HG02642 (cell line): ENCODE data around the gene ATP8B4.

ENCODE experiments used
- ATAC-seq: cut with Tn5 transposase; IDR thresholded peaks from one replicate; pipeline ENCODE4 v1.9.1; 2021; ENCODE audit warnings: mild to moderate bottlenecking; ENCODE audit not compliant: unreplicated experiment, poor library complexity

Gene ATP8B4

DNA sequence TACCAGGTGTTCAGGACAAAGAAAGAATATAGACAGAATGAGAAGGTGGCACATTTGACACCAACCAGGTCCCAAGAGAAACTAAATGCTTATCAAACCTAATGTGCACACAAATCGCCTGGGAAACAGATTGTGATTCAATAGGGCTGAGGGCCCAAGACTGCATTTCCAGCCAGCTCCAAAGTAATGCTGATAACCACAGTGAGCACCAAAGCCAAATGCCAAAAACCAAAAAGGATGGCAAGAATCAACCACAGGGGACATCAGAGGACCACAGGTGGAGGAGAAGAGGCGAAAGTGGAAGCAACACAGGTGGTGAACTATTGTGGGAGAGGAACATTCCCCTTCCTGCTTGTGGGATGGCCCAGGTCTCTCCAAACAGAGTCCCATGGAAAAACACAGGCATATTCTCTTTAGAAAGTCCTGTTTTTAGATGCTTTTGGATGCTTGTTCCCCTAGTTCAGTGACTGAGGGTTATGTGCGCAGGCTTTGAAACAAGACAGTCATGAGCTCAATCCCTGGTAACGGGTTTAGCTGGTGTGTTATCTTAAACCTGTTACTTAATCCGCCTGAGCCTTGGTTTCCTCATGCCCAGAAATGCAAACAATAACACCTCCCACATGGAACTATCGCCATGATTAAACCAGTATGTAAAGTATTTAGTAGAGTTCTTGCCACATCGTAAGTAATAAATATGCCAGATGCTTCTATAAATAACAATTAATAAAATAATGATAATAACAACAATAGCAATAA lies 241.7 kb downstream of the ATP8B4 start:
- ATAC-seq = no peak

DNA sequence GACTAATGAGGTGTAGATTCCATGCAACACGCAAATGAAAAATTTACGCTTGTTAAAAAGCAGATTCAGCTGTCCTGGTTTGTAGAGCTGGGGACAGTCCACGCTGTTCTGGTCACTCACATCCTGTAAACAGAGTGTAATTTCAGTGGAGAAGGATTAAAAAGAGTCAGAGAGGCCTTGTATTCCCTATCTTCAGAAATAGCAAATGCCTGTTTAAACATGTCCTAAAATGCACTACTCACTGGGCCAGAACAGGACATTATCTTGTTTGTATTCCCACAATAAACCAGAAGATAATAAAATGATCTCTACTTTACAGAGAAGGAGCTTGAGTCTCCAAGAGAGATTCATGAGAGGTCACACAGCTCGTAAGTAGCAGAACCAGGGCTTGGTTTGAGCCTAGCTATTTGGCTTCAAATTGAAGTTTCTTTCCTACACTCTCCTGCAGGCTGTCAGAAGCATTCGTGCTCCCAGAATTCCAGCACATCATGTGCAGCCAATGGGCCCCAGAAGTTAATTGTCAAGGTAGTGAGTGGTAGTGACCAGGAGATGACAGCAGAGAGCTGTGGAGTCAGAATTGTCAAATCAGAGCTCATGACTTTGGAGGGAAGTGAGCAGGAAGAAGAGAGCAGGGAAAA lies 242.5 kb downstream of the ATP8B4 start:
- no peak for ATAC-seq

DNA sequence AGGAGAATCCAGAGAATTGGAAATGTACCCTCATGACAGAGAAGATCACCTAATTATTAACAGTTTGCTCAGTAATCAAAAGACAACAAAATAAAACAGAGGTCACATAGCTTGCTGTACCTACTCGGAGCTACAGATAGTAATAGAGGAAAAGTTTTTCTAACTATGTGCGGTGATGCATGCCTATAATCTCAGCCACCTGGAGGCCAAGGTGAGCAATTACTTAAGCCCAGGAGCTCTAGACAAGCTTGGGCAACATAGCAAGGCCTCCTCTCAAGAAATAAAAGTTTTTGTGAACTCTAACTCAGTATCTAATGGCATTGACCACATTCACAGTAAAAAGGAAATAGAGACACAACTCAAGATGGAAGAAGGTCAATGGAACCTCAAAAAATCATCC lies 243.6 kb downstream of the ATP8B4 start:
- ATAC-seq = peak; percentile 69

DNA sequence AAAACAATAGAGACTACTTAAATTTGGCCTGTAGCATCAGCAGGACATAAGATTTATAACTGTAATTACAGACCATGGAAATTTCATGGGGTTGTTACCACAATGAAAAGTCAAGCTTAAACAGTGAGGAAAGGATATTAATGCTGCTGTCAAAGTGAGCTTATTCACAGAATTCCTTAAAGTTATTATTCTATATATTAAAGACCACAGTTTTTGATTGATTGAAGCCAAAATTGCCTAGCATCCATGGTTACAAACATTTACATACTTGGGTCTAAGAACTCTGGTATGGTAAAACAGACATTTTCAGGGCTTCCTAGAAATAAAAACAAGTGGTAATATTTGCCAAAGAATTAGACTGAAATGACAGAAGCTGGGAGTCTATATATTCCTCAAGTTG lies 248.6 kb downstream of the ATP8B4 start:
- no peak for ATAC-seq

DNA sequence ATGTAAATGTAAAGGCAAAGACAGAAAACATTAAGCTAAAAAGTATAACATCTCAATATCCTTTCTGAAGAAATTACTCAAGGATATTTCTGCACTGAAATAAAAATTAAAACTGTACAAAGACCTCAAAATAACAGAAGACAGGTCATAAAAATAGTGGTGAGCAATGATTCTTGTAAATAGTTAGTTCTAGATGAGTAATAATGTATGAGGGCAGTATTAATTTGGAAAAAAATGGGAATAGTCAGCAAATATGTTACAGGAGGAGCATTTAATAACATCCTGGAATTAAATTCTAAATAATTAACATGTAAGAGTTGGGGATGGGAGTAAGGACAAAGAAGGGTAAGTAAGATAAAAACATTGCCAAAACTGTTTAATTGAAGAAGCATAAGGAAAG lies 250.7 kb downstream of the ATP8B4 start:
- ATAC-seq = no peak

DNA sequence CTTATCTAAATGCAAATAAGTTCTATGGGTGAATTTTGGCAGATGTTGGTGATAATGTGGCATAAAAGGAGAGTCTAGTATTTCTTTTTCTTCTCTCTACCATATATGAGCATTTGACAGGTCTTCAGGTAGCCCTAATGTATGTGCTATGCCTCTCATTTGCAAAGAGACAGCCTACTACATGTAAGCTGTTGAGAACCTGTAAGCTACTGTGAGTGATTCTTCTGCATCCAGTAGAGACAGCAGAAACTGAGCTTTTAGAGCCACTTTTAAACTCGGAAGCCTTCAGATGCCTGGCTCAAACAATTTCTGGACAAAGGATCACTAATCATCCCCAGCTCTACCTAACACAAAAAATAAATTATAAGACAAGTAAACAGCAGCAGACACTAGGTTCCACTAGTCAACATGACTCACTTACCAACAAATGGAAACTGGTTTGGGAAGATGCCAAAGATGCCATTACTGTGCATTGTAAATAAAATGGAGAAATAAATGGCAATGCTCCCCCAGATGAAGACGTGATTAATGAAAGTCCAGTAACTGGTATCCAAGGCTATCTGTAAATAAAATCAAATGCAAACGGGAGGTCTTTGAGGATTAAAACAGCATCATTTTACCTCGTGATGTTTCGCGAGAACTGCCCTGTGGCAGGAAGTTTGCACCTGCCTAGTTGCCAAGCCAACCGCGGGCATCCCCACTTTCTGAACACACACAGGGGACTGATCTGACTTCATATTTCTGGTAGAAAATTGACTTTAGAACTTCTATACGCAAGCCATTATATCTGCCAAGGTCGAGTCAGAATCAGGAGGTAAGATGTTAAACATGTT lies 252.9 kb downstream of the ATP8B4 start:
- no peak for ATAC-seq

DNA sequence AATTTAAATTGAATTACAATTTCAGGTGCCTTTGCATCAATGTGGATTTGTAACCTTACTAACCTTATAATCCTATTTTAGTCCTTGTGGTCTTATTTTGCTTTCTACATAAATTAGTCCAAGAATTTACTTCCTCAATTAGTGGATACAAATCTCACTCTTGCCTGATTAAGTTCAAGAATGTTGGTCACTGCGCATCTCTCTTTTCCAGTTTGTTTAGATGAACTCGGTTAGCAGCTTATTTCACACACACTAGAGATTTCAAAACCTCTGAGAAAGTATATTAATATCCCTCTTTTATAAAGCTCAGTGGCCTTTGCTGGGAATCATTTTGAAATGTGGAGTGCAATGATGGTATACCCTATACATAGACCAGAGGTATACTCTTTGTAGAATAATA lies 254.8 kb downstream of the ATP8B4 start:
- ATAC-seq = no peak

DNA sequence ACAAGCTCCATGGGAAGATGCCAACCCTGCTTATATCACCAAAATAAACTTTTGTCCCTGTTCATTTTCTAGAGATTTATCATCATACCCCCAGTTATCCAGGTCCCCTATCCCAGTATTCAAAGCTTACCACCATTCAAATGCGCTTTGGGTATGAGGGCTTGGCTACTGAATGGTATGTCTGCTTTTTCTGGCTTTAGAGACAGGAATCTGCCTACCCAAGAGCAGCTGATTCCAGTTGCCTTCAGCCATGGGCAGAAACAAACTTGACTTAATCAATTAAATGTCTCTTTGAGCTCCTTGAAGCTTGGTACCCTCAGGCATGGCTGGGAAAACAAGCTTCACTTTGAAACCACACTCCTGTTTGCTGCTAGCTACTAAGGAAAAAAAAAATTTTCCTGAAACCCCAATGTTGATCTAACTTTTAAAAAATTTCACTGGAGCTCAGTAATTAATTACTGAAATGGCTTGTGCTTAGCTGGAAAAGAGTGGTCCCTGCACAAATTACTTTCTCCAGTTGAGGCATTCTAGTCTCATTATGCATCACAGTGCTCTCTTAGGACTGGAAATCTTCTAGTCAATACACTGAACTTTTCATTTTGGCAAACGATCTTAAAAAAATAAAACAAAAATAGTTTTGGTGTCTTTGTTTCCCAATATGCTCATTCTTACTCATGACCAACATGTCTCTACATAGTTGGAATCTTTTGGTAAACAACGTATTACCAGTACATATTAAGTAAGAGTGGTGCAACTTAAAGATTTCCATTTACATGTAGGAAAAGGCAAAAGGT lies 255.4 kb downstream of the ATP8B4 start:
- no peak for ATAC-seq

DNA sequence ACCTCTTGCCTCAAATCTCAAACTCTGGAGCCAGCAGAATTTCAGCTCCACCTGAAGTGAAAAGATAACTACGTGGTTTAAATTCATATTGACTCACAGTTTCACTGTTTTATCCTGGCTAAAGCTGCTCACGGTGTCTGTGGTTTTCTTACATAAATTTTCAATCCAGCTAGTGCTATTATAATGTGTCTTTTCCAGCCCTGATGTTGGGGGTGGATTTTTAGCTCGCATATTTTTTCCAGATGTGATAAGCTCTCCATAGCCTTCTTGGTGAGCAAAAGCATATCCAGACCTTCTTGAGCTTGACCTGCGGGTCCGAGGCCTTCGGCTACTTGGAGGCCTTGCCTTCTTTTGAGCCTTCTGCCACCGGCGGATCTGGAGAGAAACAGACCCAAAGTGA lies 258.9 kb downstream of the ATP8B4 start:
- ATAC-seq = no peak

DNA sequence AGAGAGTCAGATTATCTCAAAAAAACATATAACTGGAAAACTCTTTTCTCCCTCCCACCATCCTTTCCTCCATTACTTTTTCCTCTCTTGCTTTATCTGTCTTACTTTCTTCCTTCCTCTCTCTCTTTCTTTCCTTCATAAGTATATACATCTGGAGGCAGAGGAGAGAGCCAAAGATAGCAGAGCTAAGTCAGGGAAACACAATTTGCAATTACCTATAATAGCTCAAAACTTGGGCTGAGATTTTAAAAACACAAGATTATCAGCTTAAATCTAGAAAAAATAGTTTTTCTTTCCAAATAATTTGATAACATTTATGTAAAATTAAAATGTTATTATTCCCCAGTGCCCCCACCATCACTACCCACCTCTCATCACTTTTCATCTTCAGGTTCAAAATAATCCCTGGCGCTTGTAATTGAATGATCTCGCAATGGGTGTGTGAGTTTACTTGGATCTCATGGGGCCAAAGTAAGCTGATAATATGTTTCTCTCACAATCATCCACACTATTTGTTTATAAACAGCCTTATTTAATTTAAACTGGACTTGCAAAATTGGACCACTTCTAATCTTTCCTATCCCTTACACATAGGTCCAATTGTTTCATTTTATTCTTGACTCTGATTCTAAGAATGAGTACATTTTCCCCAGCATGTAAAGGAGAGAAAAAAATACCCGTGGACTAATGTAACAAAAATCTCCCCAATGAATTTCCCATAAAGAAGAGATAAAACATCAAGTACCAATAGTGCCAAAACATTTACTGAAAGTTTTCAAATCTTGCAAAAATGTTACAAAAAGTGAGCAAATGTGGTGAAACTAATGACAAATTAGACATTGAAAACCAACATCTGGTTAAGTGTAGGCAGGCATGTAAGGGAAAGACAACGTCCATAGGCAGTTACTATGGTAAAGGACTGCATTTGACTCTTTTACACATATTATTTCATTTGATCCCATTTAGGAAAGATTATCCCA lies 261.2 kb downstream of the ATP8B4 start:
- no peak for ATAC-seq

DNA sequence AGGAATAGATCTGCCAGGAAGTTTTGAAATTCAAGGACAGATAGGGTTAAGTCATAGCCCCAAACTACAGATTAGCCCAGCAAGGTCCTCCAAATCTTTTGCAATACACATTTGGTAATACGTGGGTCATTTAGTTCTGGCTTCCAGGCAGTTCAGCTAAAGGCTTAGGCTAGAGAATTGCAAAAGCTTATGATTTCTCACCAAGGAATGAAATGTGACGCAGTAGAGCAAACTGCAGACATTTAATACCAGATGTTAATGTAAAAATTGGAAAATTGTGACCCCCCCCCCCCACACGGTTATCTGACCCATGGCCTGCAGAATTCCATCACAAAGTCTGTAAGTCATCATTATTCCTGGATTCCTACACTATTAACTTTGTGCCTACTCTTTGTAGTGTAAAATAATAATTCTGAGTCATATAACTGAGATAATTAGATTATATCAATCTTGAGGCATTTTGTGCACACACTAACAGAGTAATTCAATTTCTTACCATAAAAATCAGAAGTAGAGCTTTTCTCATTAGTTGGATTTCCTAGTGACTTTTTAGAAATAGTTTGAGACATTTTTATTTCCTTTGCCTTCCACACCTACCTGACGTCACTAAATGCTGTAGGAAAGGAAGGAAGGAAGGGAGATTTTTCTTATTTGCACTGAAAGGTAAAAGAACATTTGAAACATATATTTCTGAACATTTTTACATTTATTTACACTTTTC lies 263.0 kb downstream of the ATP8B4 start:
- no peak for ATAC-seq

DNA sequence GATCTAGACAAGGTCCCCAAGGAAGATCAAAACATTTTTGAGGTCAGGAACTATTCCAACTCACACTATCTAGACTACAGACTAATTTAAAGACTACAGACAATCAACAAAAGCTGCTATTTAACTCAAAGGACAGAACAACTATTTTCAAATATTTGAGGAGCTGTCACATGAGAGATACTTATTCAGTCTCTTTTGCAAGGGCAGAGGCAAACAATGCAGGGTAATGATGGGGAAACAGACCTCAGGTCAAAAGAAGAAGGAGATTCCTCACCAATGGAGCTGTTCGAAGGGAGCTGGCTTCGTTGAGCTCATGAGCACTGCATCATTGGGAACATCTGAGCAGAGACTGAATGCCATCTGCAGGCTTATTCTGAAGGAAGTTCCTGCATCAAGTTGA lies 266.3 kb downstream of the ATP8B4 start:
- ATAC-seq = no peak

DNA sequence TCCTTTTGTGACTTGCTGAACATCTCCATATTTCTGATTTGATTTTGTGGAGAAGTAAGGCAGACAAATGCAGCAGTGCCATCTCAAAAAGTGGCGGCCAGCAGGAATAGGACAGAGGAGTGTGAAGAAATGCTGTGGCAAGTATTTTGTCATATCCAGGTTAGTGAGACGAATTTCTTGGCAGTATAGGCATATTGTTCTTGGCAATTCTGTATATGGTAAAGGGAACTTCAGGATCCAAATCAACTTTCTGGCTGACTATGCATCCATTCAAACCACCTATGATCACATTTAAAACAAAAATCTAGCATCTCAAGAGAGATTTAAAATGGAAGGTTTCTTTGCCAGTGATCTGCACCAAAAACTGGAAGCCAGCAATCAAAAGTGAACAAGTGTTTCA lies 270.2 kb downstream of the ATP8B4 start:
- no peak for ATAC-seq

DNA sequence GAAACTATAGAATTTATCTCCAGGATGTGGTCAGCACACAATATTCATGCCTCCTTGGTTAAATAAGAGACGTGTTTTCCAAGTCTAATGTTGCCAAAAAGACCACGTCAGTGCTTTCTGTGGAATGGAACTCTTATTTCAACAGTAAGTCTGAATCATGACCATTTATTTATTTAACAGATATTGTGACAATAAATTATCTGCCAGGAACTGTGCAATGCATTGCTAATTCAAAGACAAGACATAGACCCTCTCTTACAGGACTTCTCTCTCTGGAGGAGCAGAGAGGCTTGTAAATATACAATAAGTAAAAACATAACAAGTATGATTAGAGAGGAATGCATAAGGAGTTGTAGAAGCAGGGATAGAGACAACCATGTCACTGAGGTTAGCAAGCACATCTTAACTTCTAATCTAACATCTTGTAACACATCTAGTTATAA lies 270.7 kb downstream of the ATP8B4 start:
- ATAC-seq = no peak

DNA sequence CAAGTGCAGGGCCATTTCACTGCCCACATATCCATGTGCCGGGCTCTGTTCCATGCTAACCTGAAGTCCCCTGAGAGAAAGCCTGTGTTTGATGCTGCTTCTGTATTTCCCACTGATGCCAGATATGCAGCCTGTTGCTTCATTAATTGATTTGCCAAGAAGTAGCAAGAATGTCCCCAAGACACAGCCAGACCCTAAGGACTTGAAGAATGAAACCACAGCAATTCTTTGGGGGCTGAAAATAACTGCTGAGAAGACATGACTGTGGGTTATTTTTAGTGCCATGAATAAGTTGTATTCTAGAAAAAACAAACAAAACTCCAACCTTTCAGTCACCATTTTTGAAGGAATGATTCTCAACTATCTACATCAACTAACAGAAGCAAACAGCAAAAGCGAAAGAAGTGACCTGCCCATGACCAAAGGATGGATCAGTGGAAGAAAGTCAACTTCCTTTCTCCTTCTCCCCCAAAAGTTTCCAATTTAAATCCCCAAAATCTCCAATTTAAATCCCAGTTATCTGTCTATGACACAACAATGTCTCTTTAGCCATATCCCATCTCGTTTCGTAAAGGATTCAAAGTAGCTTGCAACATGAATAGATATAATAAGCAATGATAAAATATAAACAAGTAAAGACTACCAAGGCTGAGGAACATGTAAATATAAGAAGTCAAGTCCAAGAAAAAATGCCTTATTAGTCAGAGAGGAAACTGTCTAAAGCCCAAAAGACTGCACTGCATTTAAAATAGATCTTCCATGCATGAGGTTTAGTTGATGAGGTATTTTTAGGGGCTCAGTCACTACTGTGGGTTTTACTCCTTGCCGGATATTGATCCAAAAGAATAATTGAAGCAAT lies 271.4 kb downstream of the ATP8B4 start:
- no peak for ATAC-seq

DNA sequence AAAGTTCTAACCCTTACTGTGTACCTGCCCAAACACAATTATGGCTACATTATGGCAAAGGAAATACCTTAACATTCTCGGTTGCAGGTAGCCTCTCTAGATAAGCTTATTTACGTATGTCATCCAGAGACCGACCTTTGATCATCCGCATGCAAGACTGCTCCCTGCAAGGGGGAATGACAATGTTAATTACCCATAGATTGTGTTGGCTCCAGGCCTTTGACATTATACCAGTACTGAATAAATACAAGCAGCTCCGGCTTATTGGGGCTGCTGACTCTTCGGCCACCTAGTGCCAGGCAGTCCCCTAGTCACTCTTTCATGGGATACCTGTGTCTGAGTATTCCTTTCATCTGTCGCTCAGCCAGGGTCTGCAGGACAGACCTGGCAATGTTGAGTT lies 274.6 kb downstream of the ATP8B4 start:
- no peak for ATAC-seq

DNA sequence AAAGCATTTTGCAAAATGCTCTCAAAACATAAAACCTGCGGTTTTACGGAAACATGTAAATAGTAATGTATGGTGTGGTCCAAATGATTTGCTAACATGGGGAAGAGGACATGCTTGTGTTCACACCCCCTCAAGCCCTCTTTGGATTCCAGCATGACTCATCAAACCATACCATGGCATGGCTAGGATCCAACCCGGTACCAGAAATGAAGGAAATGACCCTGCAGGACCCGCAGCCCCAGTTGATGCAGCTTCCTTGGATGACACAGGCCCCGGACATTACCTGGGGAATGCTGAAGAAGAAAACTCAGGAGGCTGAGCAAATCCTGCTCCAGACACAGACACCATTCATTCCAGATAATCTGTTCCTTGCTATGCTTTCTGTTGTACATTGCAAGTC lies 275.3 kb downstream of the ATP8B4 start:
- no peak for ATAC-seq
